SK-N-SH treated with all-trans-retinoic acid at 6 μM for 48 hours (cell line): ENCODE results near the gene SMIM9.
"Not testable (repeated sequence)": the region's sequence is repeated elsewhere in the genome, so short reads cannot be mapped to it uniquely, and the experiment has no call there.

Source experiments
- ESRRG ChIP-seq: fragments of 250-450 bp; sonication (Bioruptor Pico); IDR thresholded peaks from 2 replicates; pipeline ENCODE4 v1.6.1; 2021; ENCODE audit warnings: mild to moderate bottlenecking
- OSR1 ChIP-seq: fragments of 250-450 bp; sonication (Bioruptor Pico); IDR thresholded peaks from 2 replicates; pipeline ENCODE4 v1.8.0; 2022; ENCODE audit warnings: moderate library complexity, mild to moderate bottlenecking, inconsistent platforms
- PPARA ChIP-seq: fragments of 250-450 bp; sonication (Bioruptor Pico); IDR thresholded peaks from 2 replicates; pipeline ENCODE4 v1.5.0; 2020; ENCODE audit warnings: mild to moderate bottlenecking, borderline replicate concordance
- SNAI2 ChIP-seq: fragments of 250-450 bp; sonication (Bioruptor Pico); IDR thresholded peaks from 2 replicates; pipeline ENCODE4 v1.5.0; 2020; ENCODE audit warnings: mild to moderate bottlenecking, moderate library complexity
- TCF4 ChIP-seq: fragments of 250-450 bp; sonication (Bioruptor Pico); IDR thresholded peaks from 2 replicates; pipeline ENCODE4 v1.8.0; 2021; ENCODE audit warnings: mild to moderate bottlenecking, moderate library complexity, borderline replicate concordance
- TOX ChIP-seq: fragments of 250-450 bp; sonication (Bioruptor Pico); IDR thresholded peaks from 2 replicates; pipeline ENCODE4 v1.8.0; 2021; ENCODE audit warnings: mild to moderate bottlenecking, moderate library complexity, borderline replicate concordance
- TSHZ2 ChIP-seq: fragments of 250-450 bp; sonication (Bioruptor Pico); IDR thresholded peaks from 2 replicates; pipeline ENCODE4 v1.5.0; 2020; ENCODE audit warnings: mild to moderate bottlenecking, moderate library complexity
- ZFP3 ChIP-seq: fragments of 250-450 bp; sonication (Bioruptor Pico); IDR thresholded peaks from 2 replicates; pipeline ENCODE4 v1.5.0; 2020; ENCODE audit warnings: mild to moderate bottlenecking, moderate library complexity
- TF ChIP-seq, protein P1 (sequence below): fragments of 250-450 bp; sonication (Bioruptor Pico); IDR thresholded peaks from 2 replicates; pipeline ENCODE4 v1.5.1; 2020; ENCODE audit warnings: low read depth, mild to moderate bottlenecking, moderate library complexity

- TF ChIP-seq ESRRG (CRISPR knock-in tag); TSHZ2; SNAI2 (CRISPR knock-in tag); ZFP3 (CRISPR knock-in tag); TCF4 (CRISPR knock-in tag); PPARA (CRISPR knock-in tag); OSR1 (CRISPR knock-in tag); TOX (CRISPR knock-in tag): not testable (repeated sequence)
- TF ChIP-seq, protein P1, sequence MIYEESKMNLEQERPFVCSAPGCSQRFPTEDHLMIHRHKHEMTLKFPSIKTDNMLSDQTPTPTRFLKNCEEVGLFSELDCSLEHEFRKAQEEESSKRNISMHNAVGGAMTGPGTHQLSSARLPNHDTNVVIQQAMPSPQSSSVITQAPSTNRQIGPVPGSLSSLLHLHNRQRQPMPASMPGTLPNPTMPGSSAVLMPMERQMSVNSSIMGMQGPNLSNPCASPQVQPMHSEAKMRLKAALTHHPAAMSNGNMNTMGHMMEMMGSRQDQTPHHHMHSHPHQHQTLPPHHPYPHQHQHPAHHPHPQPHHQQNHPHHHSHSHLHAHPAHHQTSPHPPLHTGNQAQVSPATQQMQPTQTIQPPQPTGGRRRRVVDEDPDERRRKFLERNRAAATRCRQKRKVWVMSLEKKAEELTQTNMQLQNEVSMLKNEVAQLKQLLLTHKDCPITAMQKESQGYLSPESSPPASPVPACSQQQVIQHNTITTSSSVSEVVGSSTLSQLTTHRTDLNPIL (CRISPR knock-in tag) = not testable (repeated sequence)
These were observed 18.1 kb downstream of the SMIM9 start for GRCh38 chrX:154816326-154816898.
